Measurements from ENCODE around the gene HELZ2.

Gene HELZ2

GRCh38 chr20:63543733-63544132, 30.3 kb downstream of the HELZ2 start:
- ChIA-PET CTCF (interaction anchor here (0.6 to 1.3 kb wide), 5 partner anchors 155 to 430 kb away, joined by 3 to 8 read pairs (median 3); no protein-coding TSS in a partner anchor), POLR2A (ENCODE audit: low non-redundant PET) (interaction anchor here (0.6 to 0.9 kb wide), 2 partner anchors 9 to 102 kb away, joined by 3 to 4 read pairs; no protein-coding TSS in a partner anchor)
- peak overlapping the region; percentile 79; the same call in 1 of the 2 replicates for H3K27ac ChIP-seq
- TF ChIP-seq CTCF (conservative IDR thresholded peaks at IDR 0.05; ENCODE audit: low read depth) = no peak
- DNase-seq (ENCODE audit: low spot score) = no peak

GRCh38 chr20:63543131-63543530, 30.9 kb downstream of the HELZ2 start:
- POLR2A ChIA-PET (ENCODE audit: low non-redundant PET) = interaction anchor here (0.9 kb wide), 1 partner anchor 10 kb away, joined by 3 read pairs; no protein-coding TSS in a partner anchor
- H3K27ac ChIP-seq = peak overlapping the region; percentile 38
- CTCF ChIA-PET = interaction anchor here (0.9 to 1.3 kb wide), 2 partner anchors 155 to 234 kb away, joined by 3 read pairs; no protein-coding TSS in a partner anchor
- no peak for TF ChIP-seq CTCF (conservative IDR thresholded peaks at IDR 0.05; ENCODE audit: low read depth)
- no peak for DNase-seq (ENCODE audit: low spot score)

- ChIA-PET POLR2A (ENCODE audit: low non-redundant PET) (interaction anchor here (0.8 to 1.7 kb wide), 2 partner anchors 12 to 22 kb away, joined by 3 to 4 read pairs; no protein-coding TSS in a partner anchor), CTCF (interaction anchor here (1.3 kb wide), 1 partner anchor 233 kb away, joined by 3 read pairs; no protein-coding TSS in a partner anchor)
- DNase-seq (ENCODE audit: low spot score) = no peak
- TF ChIP-seq CTCF (conservative IDR thresholded peaks at IDR 0.05; ENCODE audit: low read depth) = no peak
- H3K27ac ChIP-seq = peak overlapping the region; percentile 38
Observed at GRCh38 chr20:63542696-63543095, 31.3 kb downstream of the HELZ2 start.

- POLR2A ChIA-PET (ENCODE audit: low non-redundant PET) = interaction anchor here (0.8 to 1.7 kb wide), 2 partner anchors 13 to 21 kb away, joined by 3 to 4 read pairs; no protein-coding TSS in a partner anchor
- TF ChIP-seq CTCF (conservative IDR thresholded peaks at IDR 0.05; ENCODE audit: low read depth) = no peak
- no peak for DNase-seq (ENCODE audit: low spot score)
- CTCF ChIA-PET = interaction anchor here (0.6 to 1.1 kb wide), 4 partner anchors 40 to 442 kb away, joined by 3 to 6 read pairs (median 3); no protein-coding TSS in a partner anchor
- no peak overlapping the region; the same call in 1 of the 2 replicates for H3K27ac ChIP-seq
Observed at GRCh38 chr20:63542031-63542559, 31.9 kb downstream of the HELZ2 start.

GRCh38 chr20:63541371-63541770, 32.7 kb downstream of the HELZ2 start:
- ChIA-PET CTCF (interaction anchor here (0.6 to 1.1 kb wide), 3 partner anchors 41 to 443 kb away, joined by 3 to 6 read pairs (median 4); no protein-coding TSS in a partner anchor), POLR2A (ENCODE audit: low non-redundant PET) (interaction anchor here (1.7 kb wide), 1 partner anchor 14 kb away, joined by 4 read pairs; no protein-coding TSS in a partner anchor)
- TF ChIP-seq CTCF (conservative IDR thresholded peaks at IDR 0.05; ENCODE audit: low read depth) = no peak
- no peak for DNase-seq (ENCODE audit: low spot score)
- H3K27ac ChIP-seq = no peak overlapping the region; the same call in 1 of the 2 replicates

GRCh38 chr20:63540417-63541186, 33.4 kb downstream of the HELZ2 start:
- TF ChIP-seq CTCF (conservative IDR thresholded peaks at IDR 0.05; ENCODE audit: low read depth) = no peak
- ChIA-PET POLR2A (ENCODE audit: low non-redundant PET) (interaction anchor here (1.7 kb wide), 1 partner anchor 15 kb away, joined by 4 read pairs; no protein-coding TSS in a partner anchor), CTCF (interaction anchor here (0.8 to 1.1 kb wide), 4 partner anchors 20 to 159 kb away, joined by 3 to 4 read pairs (median 4); no protein-coding TSS in a partner anchor)
- DNase-seq (ENCODE audit: low spot score) = no peak
- H3K27ac ChIP-seq = peak overlapping the region; percentile 20; the same call in 1 of the 2 replicates
